H1 (cell line): ENCODE data around the gene CDON. TPM values are rescaled to one million over a fixed set of nuclear protein-coding genes. Genes with fewer than 3 reads are reported as not detected.
A peak's percentile ranks its signal among the peaks of the same experiment; 100 is the strongest.

Experiments used
- CTCF ChIA-PET: fragments of 300-600 bp; sonication (Branson Sonifier 250); formaldehyde crosslinking; loops from one replicate; lab custom pipeline; 2021; ENCODE audit not compliant: partially characterized antibody; lab: Charles Lee
- POLR2A ChIA-PET: fragments of 300-600 bp; sonication (Branson Sonifier 250); formaldehyde crosslinking; loops from one replicate; lab custom pipeline; 2021; ENCODE audit warnings: inconsistent platforms; ENCODE audit not compliant: partially characterized antibody; lab: Charles Lee
- DNase-seq, 2 experiments: peaks; one replicate each; pipeline versions ENCODE4 v3.0.0 to v3.0.0-alpha.2; 2010 to 2022; ENCODE audit warnings: low spot score in 2 of 2, low read depth in 1 of 2, mixed read lengths in 1 of 2
- FAIRE-seq: peaks from 2 replicates; lab custom pipeline; 2011; peaks lifted over from hg19 to GRCh38; lab: Jason Lieb, UNC
- H2AFZ ChIP-seq: 2 replicates; pipeline ENCODE4 v1.8.1; 2012; ENCODE audit warnings: low read length, inconsistent platforms
- H2AK5ac ChIP-seq: 2 replicates; pipeline ENCODE4 v1.6.1; 2013; ENCODE audit warnings: low read depth, low read length
- H2BK120ac ChIP-seq: replicated peaks from 2 replicates; pipeline ENCODE3; 2013; ENCODE audit warnings: low read depth, low read length, inconsistent platforms
- H2BK12ac ChIP-seq: 2 replicates; pipeline ENCODE4 v1.6.1; 2013; ENCODE audit warnings: low read depth, low read length
- H2BK15ac ChIP-seq: 2 replicates; pipeline ENCODE4 v1.6.1; 2013; ENCODE audit warnings: low read length
- H2BK20ac ChIP-seq: 2 replicates; pipeline ENCODE4 v1.6.1; 2013; ENCODE audit warnings: low read length
- H2BK5ac ChIP-seq: 2 replicates; pipeline ENCODE4 v1.6.1; 2013; ENCODE audit warnings: low read depth, low read length
- H3K14ac ChIP-seq: 2 replicates; pipeline ENCODE4 v1.6.1; 2013; ENCODE audit warnings: inconsistent platforms; ENCODE audit not compliant: insufficient read length
- H3K18ac ChIP-seq: 2 replicates; pipeline ENCODE4 v1.6.1; 2013; ENCODE audit warnings: low read length; ENCODE audit errors: extremely low read depth
- H3K23ac ChIP-seq: 2 replicates; pipeline ENCODE4 v1.6.1; 2013; ENCODE audit warnings: inconsistent platforms; ENCODE audit not compliant: insufficient read length
- H3K23me2 ChIP-seq: 2 replicates; pipeline ENCODE4 v1.6.1; 2013; ENCODE audit warnings: low read depth, low read length
- H3K27ac ChIP-seq: 2 replicates; pipeline ENCODE4 v1.6.1; 2011; ENCODE audit warnings: low read depth, low read length, inconsistent platforms
- H3K27me3 ChIP-seq, 4 experiments: replicated peaks in 1 of 4; 1 replicate in 1 of 4; 2 replicates in 3 of 4; pipeline versions ENCODE4 v1.6.1 to v1.8.1; 2011 to 2013; ENCODE audit warnings: low read length in 3 of 4, mild to moderate bottlenecking in 3 of 4, inconsistent platforms in 2 of 4, mixed read lengths in 2 of 4, moderate library complexity in 1 of 4; ENCODE audit not compliant: control insufficient read depth in 3 of 4, insufficient read depth in 3 of 4; ENCODE audit errors: extremely low read depth in 1 of 4
- H3K36me3 ChIP-seq, 4 experiments: 2 replicates each; pipeline versions ENCODE4 v1.6.1 to v1.8.1; 2011 to 2013; ENCODE audit warnings: mild to moderate bottlenecking in 4 of 4, low read length in 3 of 4, moderate library complexity in 2 of 4, control low read depth in 1 of 4, inconsistent platforms in 1 of 4; ENCODE audit not compliant: insufficient read depth in 4 of 4, control insufficient read depth in 2 of 4
- H3K4ac ChIP-seq: replicated peaks from 2 replicates; pipeline ENCODE3; 2013; ENCODE audit warnings: low read length, low read depth, mixed read lengths, inconsistent platforms; ENCODE audit not compliant: insufficient read length
- H3K4me1 ChIP-seq, 4 experiments: replicated peaks in 1 of 4; 1 replicate in 1 of 4; 2 replicates in 3 of 4; pipeline versions ENCODE4 v1.6.1 to v1.8.1; 2011 to 2013; ENCODE audit warnings: low read length in 3 of 4, inconsistent platforms in 2 of 4, mixed read lengths in 1 of 4; ENCODE audit not compliant: insufficient read depth in 4 of 4, control insufficient read depth in 3 of 4
- H3K4me2 ChIP-seq, 2 experiments: 2 replicates each; pipeline versions ENCODE4 v1.6.1 to v1.8.1; 2011 to 2013; ENCODE audit warnings: low read depth in 2 of 2, low read length in 2 of 2, control low read depth in 1 of 2, inconsistent platforms in 1 of 2, mild to moderate bottlenecking in 1 of 2; ENCODE audit not compliant: insufficient read depth in 1 of 2
- H3K4me3 ChIP-seq, 4 experiments: fragments of 200-600, 300-600 bp in 1 of 4; sonication (generic), shearing (Covaris generic), sonication (Bioruptor Twin) in 1 of 4; 2 replicates each; pipeline versions ENCODE4 v1.5.1 to v1.8.1; 2011 to 2016; ENCODE audit warnings: low read length in 4 of 4, low read depth in 3 of 4, control low read depth in 2 of 4, inconsistent platforms in 2 of 4, mild to moderate bottlenecking in 2 of 4, mixed read lengths in 1 of 4, moderate library complexity in 1 of 4; ENCODE audit not compliant: insufficient read depth in 2 of 4; ENCODE audit errors: extremely low read depth in 1 of 4
- H3K56ac ChIP-seq: replicated peaks from 2 replicates; pipeline ENCODE3; 2013; ENCODE audit warnings: low read depth, mild to moderate bottlenecking, mixed read lengths, low read length, inconsistent platforms; ENCODE audit not compliant: insufficient read length
- H3K79me1 ChIP-seq: 2 replicates; pipeline ENCODE4 v1.6.1; 2013; ENCODE audit warnings: low read depth, low read length, control low read depth
- H3K79me2 ChIP-seq, 2 experiments: 2 replicates each; pipeline versions ENCODE4 v1.6.1 to v1.8.1; 2012 to 2013; ENCODE audit warnings: low read length in 2 of 2, mild to moderate bottlenecking in 2 of 2, inconsistent platforms in 1 of 2; ENCODE audit not compliant: insufficient read depth in 2 of 2, control insufficient read depth in 1 of 2
- H3K9ac ChIP-seq, 4 experiments: replicated peaks in 1 of 4; 1 replicate in 1 of 4; 2 replicates in 3 of 4; pipeline versions ENCODE4 v1.6.1 to v1.8.1; 2011 to 2013; ENCODE audit warnings: low read depth in 3 of 4, low read length in 3 of 4, control low read depth in 2 of 4, mild to moderate bottlenecking in 2 of 4, moderate library complexity in 2 of 4, inconsistent platforms in 1 of 4; ENCODE audit errors: extremely low read depth in 1 of 4
- H3K9me3 ChIP-seq, 2 experiments: 2 replicates each; pipeline versions ENCODE4 v1.6.1 to v1.8.1; 2012 to 2013; ENCODE audit warnings: mild to moderate bottlenecking in 2 of 2, moderate library complexity in 2 of 2, control low read depth in 1 of 2, inconsistent platforms in 1 of 2, low read depth in 1 of 2, low read length in 1 of 2, mixed read lengths in 1 of 2; ENCODE audit not compliant: insufficient read depth in 2 of 2
- H4K20me1 ChIP-seq, 2 experiments: replicated peaks in 1 of 2; 2 replicates each; pipeline versions ENCODE3 to v1.8.1; 2011 to 2013; ENCODE audit warnings: inconsistent platforms in 2 of 2, low read length in 2 of 2, mild to moderate bottlenecking in 1 of 2; ENCODE audit not compliant: insufficient read depth in 2 of 2, control insufficient read depth in 1 of 2
- H4K5ac ChIP-seq: 2 replicates; pipeline ENCODE4 v1.6.1; 2013; ENCODE audit warnings: low read length, low read depth, mixed read lengths, inconsistent platforms; ENCODE audit not compliant: insufficient read length
- H4K8ac ChIP-seq: 2 replicates; pipeline ENCODE4 v1.8.0; 2013; ENCODE audit warnings: mild to moderate bottlenecking, moderate library complexity, low read length, inconsistent platforms; ENCODE audit not compliant: insufficient read depth; ENCODE audit errors: extremely low read depth
- H4K91ac ChIP-seq: replicated peaks from 2 replicates; pipeline ENCODE3; 2013; ENCODE audit warnings: low read length, mixed read lengths, inconsistent platforms; ENCODE audit not compliant: insufficient read length
- CBX8 ChIP-seq: fragments of 300-800, 300-1000 bp; sonication (generic); IDR thresholded peaks from 2 replicates; pipeline ENCODE4 v1.7.1; 2016; ENCODE audit warnings: low read depth, low read length, borderline replicate concordance
- FOSL1 ChIP-seq: IDR thresholded peaks from 2 replicates; pipeline ENCODE4 v1.6.1; 2011; ENCODE audit warnings: mild to moderate bottlenecking, low read depth, low read length, moderate library complexity; ENCODE audit not compliant: insufficient read depth
- KDM5A ChIP-seq: fragments of 200-600 bp; IDR thresholded peaks from 2 replicates; pipeline ENCODE4 v1.7.1; 2012; ENCODE audit warnings: mild to moderate bottlenecking, low read length, inconsistent platforms, mixed read lengths
- POLR2A ChIP-seq, 2 experiments: IDR thresholded peaks; 1 replicate in 1 of 2; 2 replicates in 1 of 2; pipeline ENCODE4 v1.6.1; 2011; ENCODE audit warnings: low read depth in 2 of 2, low read length in 2 of 2, mild to moderate bottlenecking in 2 of 2; ENCODE audit errors: control extremely low read depth in 1 of 2
- WGBS, 2 experiments: shearing (Covaris generic) in 1 of 2; methylation state at CpG; one replicate each; pipeline versions ENCODE4 v1.1.6 to v1.1.7; 2013 to 2015; ENCODE audit warnings: low lambda C conversion rate in 2 of 2, mixed read lengths in 2 of 2, inconsistent platforms in 1 of 2, low coverage in 1 of 2, missing lambda C conversion rate in 1 of 2; ENCODE audit not compliant: insufficient replicate concordance in 2 of 2, insufficient coverage in 1 of 2, insufficient read length in 1 of 2; ENCODE audit errors: extremely low coverage in 1 of 2, missing lambda C conversion rate in 1 of 2; 5-methylcytosine and 5-hydroxymethylcytosine counted together
- polyA plus RNA-seq, 7 experiments: library from polyadenylated mRNA; depleted of rRNA in 3 of 7; stranded (reverse) in 5 of 7; unstranded in 2 of 7; fragments of >200 nt in 5 of 7; fragments of 200-250 nt in 2 of 7; gene quantifications; 1 replicate in 5 of 7; 2 replicates in 1 of 7; 4 replicates in 1 of 7; pipeline versions ENCODE4 v1.2.1 to v1.2.3, GENCODE V29; 2011 to 2013; ENCODE audit warnings: missing spikeins in 2 of 7, mixed read lengths in 2 of 7
- total RNA-seq: library from RNA; stranded (reverse); fragmentation: NEBNext Ultra II Directional; extraction: Animal tissue kit (Norgen Biotek cat#: 25700); gene quantifications from 2 replicates; pipeline ENCODE4 v1.2.1, GENCODE V29; 2021

Gene CDON
- total and polyA plus RNA-seq, 2 of the 8 experiments (the other 6 are each of a cell fraction or from before 2014, with no cell fraction given), result 11.0 to 32.5 TPM

- H2BK15ac ChIP-seq, result no peak overlapping the region; the same call in 1 of the 2 replicates
- H2BK120ac ChIP-seq, result no peak overlapping the region
- H2AK5ac ChIP-seq, result no peak overlapping the region
- no peak overlapping the region for H3K4me3 ChIP-seq
- peaks cover 6 to 14% (median 11%) of the 10 kb centered on the region in 4 experiments for H3K4me1 ChIP-seq
- no peak overlapping the region for H3K27ac ChIP-seq
- ChIA-PET POLR2A (interaction anchor here (1.1 to 1.6 kb wide), 3 partner anchors 11 to 197 kb away, joined by 3 to 6 read pairs (median 3); no protein-coding TSS in a partner anchor), CTCF (interaction anchor here (1.0 to 7.0 kb wide), 7 partner anchors 8 to 261 kb away, joined by 3 to 76 read pairs (median 11); partner anchors contain the start of gene VSIG10L2)
- no peak overlapping the region for H3K4ac ChIP-seq
- H3K79me2 ChIP-seq, result no peaks in the 10 kb centered on the region
- no peak overlapping the region for H3K56ac ChIP-seq
- H3K9me3 ChIP-seq, result no peaks in the 10 kb centered on the region
- H3K23ac ChIP-seq, result no peak overlapping the region
- 0 out of 2 replicates have a peak overlapping the region, but pooled peaks have one; percentile 71 for H2BK12ac ChIP-seq
- no peak overlapping the region for H3K9ac ChIP-seq
- no peaks in the 10 kb centered on the region for H3K79me1 ChIP-seq
- peak overlapping the region; percentile 35 for H4K91ac ChIP-seq
- no peak overlapping the region for H3K14ac ChIP-seq
- H3K27me3 ChIP-seq, result peaks cover 0 to 6% (median 2%) of the 10 kb centered on the region in 4 experiments; a peak in 2 of 7 replicates
- H3K36me3 ChIP-seq, result no peaks in the 10 kb centered on the region
- no peak overlapping the region for H2BK20ac ChIP-seq
- H4K8ac ChIP-seq, result peak overlapping the region; percentile 42; the same call in 1 of the 2 replicates
- WGBS, 2 experiments, result 89% methylated on average over 9 of the region's 9 CpGs; no CpG with 5 or more reads in 1 of the 2 experiments
- H3K23me2 ChIP-seq, result no peaks in the 10 kb centered on the region
- FAIRE-seq, result no peak
- H2AFZ ChIP-seq, result 0 out of 2 replicates have a peak overlapping the region, but pooled peaks have one; percentile 1
- no peak overlapping the region for H2BK5ac ChIP-seq
- H4K5ac ChIP-seq, result no peak overlapping the region
- peak overlapping the region; percentile 17; the same call in 1 of the 2 replicates for H3K18ac ChIP-seq
- DNase-seq, result no peak
- peak overlapping the region in 1 of 2 experiments; percentile 65; a peak in 1 of 4 replicates for H3K4me2 ChIP-seq
- no peaks in the 10 kb centered on the region for H4K20me1 ChIP-seq
- TF ChIP-seq FOSL1 (no peak), CBX8 (no peak), POLR2A (IDR thresholded peaks at IDR 0.05; ENCODE audit: control extremely low read depth in 1 of 2, low read depth in 2 of 2, low read length in 2 of 2) (no peak), KDM5A (no peak)
Observed at GRCh38 chr11:125932301-125932700, 130.4 kb downstream of the CDON start.
